SK-N-SH (cell line): ENCODE data around the gene ABCE1. TPM values are rescaled to one million over a fixed set of nuclear protein-coding genes. Genes with fewer than 3 reads are reported as not detected.

Experiments
- CTCF ChIA-PET: fragments of 300-600, 350-600 bp; formaldehyde crosslinking; extraction: SDS; loops from one replicate; lab custom pipeline; 2021; lab: Yijun Ruan, JAX
- POLR2A ChIA-PET: fragments of 350-600 bp; sonication (Branson Sonifier 250); formaldehyde crosslinking; extraction: SDS; loops from one replicate; lab custom pipeline; 2020; ENCODE audit warnings: antibody characterized with exemption, inconsistent platforms; lab: Yijun Ruan, JAX
- DNase-seq: peaks from one replicate; pipeline ENCODE4 v3.0.0; 2012
- H2AFZ ChIP-seq: fragments of 200-600 bp; sonication (generic); 2 replicates; pipeline ENCODE4 v1.8.1; 2016; ENCODE audit warnings: antibody characterized with exemption, mild to moderate bottlenecking, low read depth
- H3F3A ChIP-seq: fragments of 200-600 bp; sonication (generic); replicated peaks from 2 replicates; pipeline ENCODE3; 2016; ENCODE audit warnings: antibody characterized with exemption, mild to moderate bottlenecking; ENCODE audit not compliant: insufficient read depth
- H3K27ac ChIP-seq, 2 experiments: fragments of 200-500 bp in 1 of 2; fragments of 200-600 bp in 1 of 2; sonication (Bioruptor generic) in 1 of 2; sonication (generic), shearing (Covaris generic) in 1 of 2; 2 replicates each; pipeline versions ENCODE4 v1.5.1 to v1.6.1; 2014 to 2016; ENCODE audit warnings: low read depth in 2 of 2, inconsistent platforms in 1 of 2, low read length in 1 of 2, mild to moderate bottlenecking in 1 of 2, mixed read lengths in 1 of 2
- H3K27me3 ChIP-seq: fragments of 200-600 bp; sonication (generic), shearing (Covaris generic); 2 replicates; pipeline ENCODE4 v1.6.1; 2016; ENCODE audit warnings: mixed run types; ENCODE audit not compliant: insufficient read depth
- H3K36me3 ChIP-seq, 2 experiments: fragments of 200-500 bp in 1 of 2; fragments of 200-600 bp in 1 of 2; sonication (Bioruptor generic) in 1 of 2; sonication (generic) in 1 of 2; replicated peaks in 1 of 2; 2 replicates each; pipeline versions ENCODE3 to v1.5.1; 2014 to 2016; ENCODE audit warnings: low read length in 1 of 2, mild to moderate bottlenecking in 1 of 2; ENCODE audit not compliant: insufficient read depth in 2 of 2, control insufficient read depth in 1 of 2
- H3K4me1 ChIP-seq, 2 experiments: fragments of 200-500 bp in 1 of 2; fragments of 200-600 bp in 1 of 2; sonication (Bioruptor generic) in 1 of 2; sonication (generic), shearing (Covaris generic) in 1 of 2; 2 replicates each; pipeline versions ENCODE4 v1.5.1 to v1.6.1; 2014 to 2016; ENCODE audit warnings: low read depth in 1 of 2, low read length in 1 of 2, mixed run types in 1 of 2; ENCODE audit not compliant: insufficient read depth in 2 of 2, control insufficient read depth in 1 of 2
- H3K4me2 ChIP-seq: fragments of 200-600 bp; sonication (generic), shearing (Covaris generic); 2 replicates; pipeline ENCODE4 v1.6.1; 2017; ENCODE audit warnings: mixed run types
- H3K4me3 ChIP-seq, 2 experiments: fragments of 200-500 bp in 1 of 2; fragments of 200-600 bp in 1 of 2; sonication (Bioruptor generic) in 1 of 2; sonication (generic), shearing (Covaris generic) in 1 of 2; 2 replicates each; pipeline versions ENCODE4 v1.5.1 to v1.8.1; 2014 to 2016; ENCODE audit warnings: low read depth in 2 of 2, inconsistent platforms in 1 of 2, low read length in 1 of 2, mild to moderate bottlenecking in 1 of 2, mixed read lengths in 1 of 2, moderate library complexity in 1 of 2
- H3K79me2 ChIP-seq: fragments of 200-600 bp; sonication (generic); 2 replicates; pipeline ENCODE4 v1.8.1; 2017; ENCODE audit warnings: mild to moderate bottlenecking; ENCODE audit not compliant: insufficient read depth
- H3K9ac ChIP-seq: fragments of 200-600 bp; sonication (generic); 2 replicates; pipeline ENCODE4 v1.6.1; 2017; ENCODE audit warnings: mixed run types
- H3K9me2 ChIP-seq: fragments of 200-600 bp; sonication (generic); 2 replicates; pipeline ENCODE4 v1.6.1; 2017; ENCODE audit warnings: mixed run types
- H3K9me3 ChIP-seq: fragments of 200-600 bp; sonication (generic); 2 replicates; pipeline ENCODE4 v1.6.1; 2017; ENCODE audit warnings: mixed run types, mild to moderate bottlenecking, moderate library complexity
- H4K20me1 ChIP-seq: fragments of 200-600 bp; sonication (generic); 2 replicates; pipeline ENCODE4 v1.6.1; 2017; ENCODE audit warnings: mild to moderate bottlenecking, mixed run types; ENCODE audit not compliant: insufficient read depth
- FOSL2 ChIP-seq: IDR thresholded peaks from 2 replicates; pipeline ENCODE4 v1.4.0; 2012; ENCODE audit warnings: low read depth, mild to moderate bottlenecking, moderate library complexity, borderline replicate concordance
- FOXJ3 ChIP-seq: sonication (generic); formaldehyde crosslinking; IDR thresholded peaks from 2 replicates; pipeline ENCODE4 v1.5.1; 2020; ENCODE audit warnings: mild to moderate bottlenecking, missing genetic modification reagents
- GATA2 ChIP-seq: sonication (generic); formaldehyde crosslinking; IDR thresholded peaks from 2 replicates; pipeline ENCODE4 v1.5.0; 2020; ENCODE audit warnings: mild to moderate bottlenecking, missing genetic modification reagents
- IRF3 ChIP-seq: fragments of 150-350 bp; IDR thresholded peaks from 2 replicates; pipeline ENCODE4 v1.6.1; 2016; ENCODE audit warnings: mild to moderate bottlenecking, low read depth, low read length
- MEF2A ChIP-seq: IDR thresholded peaks from 2 replicates; pipeline ENCODE4 v1.4.0; 2012; ENCODE audit warnings: low read depth, borderline replicate concordance
- MXI1 ChIP-seq: IDR thresholded peaks from 2 replicates; pipeline ENCODE4 v1.6.1; 2012; ENCODE audit warnings: mild to moderate bottlenecking, low read depth, low read length, improper control_type of control experiment
- RFX5 ChIP-seq: IDR thresholded peaks from 2 replicates; pipeline ENCODE4 v1.6.1; 2012; ENCODE audit warnings: mild to moderate bottlenecking, improper control_type of control experiment, low read length
- SMC3 ChIP-seq: IDR thresholded peaks from 2 replicates; pipeline ENCODE4 v1.6.1; 2012; ENCODE audit warnings: low read depth, low read length, improper control_type of control experiment
- TCF12 ChIP-seq: IDR thresholded peaks from 2 replicates; pipeline ENCODE4 v1.4.0; 2012
- USF2 ChIP-seq: fragments of 150-350 bp; IDR thresholded peaks from 2 replicates; pipeline ENCODE4 v1.6.1; 2017; ENCODE audit warnings: antibody characterized with exemption, low read length, low read depth, borderline replicate concordance
- ZBTB33 ChIP-seq: IDR thresholded peaks from 2 replicates; pipeline ENCODE4 v1.4.0; 2012; ENCODE audit warnings: low read depth, borderline replicate concordance
- WGBS: methylation state at CpG from one replicate; pipeline ENCODE4 v1.1.6; 2017; ENCODE audit warnings: low lambda C conversion rate; 5-methylcytosine and 5-hydroxymethylcytosine counted together
- polyA plus RNA-seq, 3 experiments: library from polyadenylated mRNA; depleted of rRNA; stranded (reverse); fragments of >200 nt; gene quantifications; 2 replicates each; pipeline ENCODE4 v1.2.3, GENCODE V29; 2012
- TF ChIP-seq, protein P1 (sequence below): IDR thresholded peaks from 2 replicates; pipeline ENCODE4 v1.6.1; 2012; ENCODE audit warnings: mild to moderate bottlenecking, low read depth, low read length, moderate library complexity
- TF ChIP-seq, protein P2 (sequence below): fragments of 200-600 bp; sonication (generic); IDR thresholded peaks from 2 replicates; pipeline ENCODE4 v1.6.1; 2017; ENCODE audit warnings: antibody characterized with exemption, mild to moderate bottlenecking, moderate library complexity

Gene ABCE1
- polyA plus RNA-seq, 1 of the 3 experiments (the other 2 are of a cell fraction) = 48.3 TPM

DNA sequence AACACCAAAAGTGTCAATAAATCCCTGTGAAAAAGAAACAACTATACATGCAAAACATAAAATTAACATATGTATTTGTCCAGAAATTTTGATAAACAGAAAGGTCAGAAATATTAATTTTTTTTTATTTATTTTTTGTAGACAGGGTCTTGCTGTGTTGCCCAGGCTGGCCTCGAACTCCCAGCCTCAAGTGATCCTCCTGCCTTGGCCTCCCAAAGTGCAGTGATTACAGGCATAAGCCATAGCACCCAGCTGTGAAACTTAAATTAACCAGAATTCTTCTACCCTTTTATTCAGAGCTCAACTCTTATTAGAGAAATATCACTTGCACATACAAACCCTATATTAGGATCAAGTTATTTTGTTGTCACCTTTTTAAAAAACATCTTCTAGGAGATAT, 16.4 kb upstream of the ABCE1 start:
- TF ChIP-seq FOXJ3 (CRISPR knock-in tag) (no peak), MEF2A (no peak), IRF3 (no peak), SMC3 (no peak), USF2 (no peak), FOSL2 (no peak), TCF12 (no peak), RFX5 (no peak), ZBTB33 (no peak), MXI1 (no peak), GATA2 (no peak)
- TF ChIP-seq, protein P1, sequence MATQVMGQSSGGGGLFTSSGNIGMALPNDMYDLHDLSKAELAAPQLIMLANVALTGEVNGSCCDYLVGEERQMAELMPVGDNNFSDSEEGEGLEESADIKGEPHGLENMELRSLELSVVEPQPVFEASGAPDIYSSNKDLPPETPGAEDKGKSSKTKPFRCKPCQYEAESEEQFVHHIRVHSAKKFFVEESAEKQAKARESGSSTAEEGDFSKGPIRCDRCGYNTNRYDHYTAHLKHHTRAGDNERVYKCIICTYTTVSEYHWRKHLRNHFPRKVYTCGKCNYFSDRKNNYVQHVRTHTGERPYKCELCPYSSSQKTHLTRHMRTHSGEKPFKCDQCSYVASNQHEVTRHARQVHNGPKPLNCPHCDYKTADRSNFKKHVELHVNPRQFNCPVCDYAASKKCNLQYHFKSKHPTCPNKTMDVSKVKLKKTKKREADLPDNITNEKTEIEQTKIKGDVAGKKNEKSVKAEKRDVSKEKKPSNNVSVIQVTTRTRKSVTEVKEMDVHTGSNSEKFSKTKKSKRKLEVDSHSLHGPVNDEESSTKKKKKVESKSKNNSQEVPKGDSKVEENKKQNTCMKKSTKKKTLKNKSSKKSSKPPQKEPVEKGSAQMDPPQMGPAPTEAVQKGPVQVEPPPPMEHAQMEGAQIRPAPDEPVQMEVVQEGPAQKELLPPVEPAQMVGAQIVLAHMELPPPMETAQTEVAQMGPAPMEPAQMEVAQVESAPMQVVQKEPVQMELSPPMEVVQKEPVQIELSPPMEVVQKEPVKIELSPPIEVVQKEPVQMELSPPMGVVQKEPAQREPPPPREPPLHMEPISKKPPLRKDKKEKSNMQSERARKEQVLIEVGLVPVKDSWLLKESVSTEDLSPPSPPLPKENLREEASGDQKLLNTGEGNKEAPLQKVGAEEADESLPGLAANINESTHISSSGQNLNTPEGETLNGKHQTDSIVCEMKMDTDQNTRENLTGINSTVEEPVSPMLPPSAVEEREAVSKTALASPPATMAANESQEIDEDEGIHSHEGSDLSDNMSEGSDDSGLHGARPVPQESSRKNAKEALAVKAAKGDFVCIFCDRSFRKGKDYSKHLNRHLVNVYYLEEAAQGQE = no peak
- TF ChIP-seq, protein P2, sequence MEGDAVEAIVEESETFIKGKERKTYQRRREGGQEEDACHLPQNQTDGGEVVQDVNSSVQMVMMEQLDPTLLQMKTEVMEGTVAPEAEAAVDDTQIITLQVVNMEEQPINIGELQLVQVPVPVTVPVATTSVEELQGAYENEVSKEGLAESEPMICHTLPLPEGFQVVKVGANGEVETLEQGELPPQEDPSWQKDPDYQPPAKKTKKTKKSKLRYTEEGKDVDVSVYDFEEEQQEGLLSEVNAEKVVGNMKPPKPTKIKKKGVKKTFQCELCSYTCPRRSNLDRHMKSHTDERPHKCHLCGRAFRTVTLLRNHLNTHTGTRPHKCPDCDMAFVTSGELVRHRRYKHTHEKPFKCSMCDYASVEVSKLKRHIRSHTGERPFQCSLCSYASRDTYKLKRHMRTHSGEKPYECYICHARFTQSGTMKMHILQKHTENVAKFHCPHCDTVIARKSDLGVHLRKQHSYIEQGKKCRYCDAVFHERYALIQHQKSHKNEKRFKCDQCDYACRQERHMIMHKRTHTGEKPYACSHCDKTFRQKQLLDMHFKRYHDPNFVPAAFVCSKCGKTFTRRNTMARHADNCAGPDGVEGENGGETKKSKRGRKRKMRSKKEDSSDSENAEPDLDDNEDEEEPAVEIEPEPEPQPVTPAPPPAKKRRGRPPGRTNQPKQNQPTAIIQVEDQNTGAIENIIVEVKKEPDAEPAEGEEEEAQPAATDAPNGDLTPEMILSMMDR = no peak
- TF ChIP-seq, all 33 proteins: peak for 0
- Histone ChIP-seq H3K36me3 (peaks cover 13 to 50% of the 10 kb centered on the region in 2 experiments), H2AFZ (no peak overlapping the region), H3K9me3 (no peaks in the 10 kb centered on the region), H3K27me3 (no peaks in the 10 kb centered on the region), H3F3A (peaks cover 10% of the 10 kb centered on the region), H3K4me1 (peaks cover 0 to 2% of the 10 kb centered on the region in 2 experiments; a peak in 1 of 4 replicates), H3K9ac (no peak overlapping the region), H3K79me2 (peaks cover 68% of the 10 kb centered on the region), H3K27ac (peak overlapping the region in 1 of 2 experiments; percentile 21; a peak in 1 of 4 replicates), H3K4me2 (no peak overlapping the region), H3K4me3 (no peak overlapping the region), H3K9me2 (no peaks in the 10 kb centered on the region), H4K20me1 (no peaks in the 10 kb centered on the region)
- POLR2A ChIA-PET = no interaction called here
- DNase-seq = no peak
- 100% methylated on average over 1 of the region's 1 CpG for WGBS
- CTCF ChIA-PET = interaction anchor here (1.4 to 1.7 kb wide), 2 partner anchors 16 to 20 kb away, joined by 5 to 6 read pairs; partner anchors contain the start of genes ABCE1 and ANAPC10
